Gastroesophageal sphincter (tissue), 3 donors: ENCODE data around the gene SLC6A19.

Experiments
- CTCF ChIP-seq, 4 experiments: fragments of 200-600 bp in 2 of 4; fragments of 450-650 bp in 2 of 4; sonication (generic) in 1 of 4; IDR thresholded peaks; one replicate each; pipeline ENCODE4 v1.5.1; 2017 to 2019; ENCODE audit warnings: antibody characterized with exemption in 4 of 4, mild to moderate bottlenecking in 2 of 4, moderate library complexity in 2 of 4
- EP300 ChIP-seq: sonication (generic); formaldehyde crosslinking; IDR thresholded peaks from one replicate; pipeline ENCODE4 v1.6.1; 2017; ENCODE audit warnings: antibody characterized with exemption, mild to moderate bottlenecking
- POLR2A ChIP-seq, 2 donors: fragments of 450-650 bp; IDR thresholded peaks; one replicate each; pipeline ENCODE4 v1.6.1; 2017; ENCODE audit warnings: antibody characterized with exemption in 2 of 2, mild to moderate bottlenecking in 2 of 2, moderate library complexity in 1 of 2
- POLR2AphosphoS5 ChIP-seq: sonication (generic); formaldehyde crosslinking; IDR thresholded peaks from one replicate; pipeline ENCODE4 v1.6.1; 2017; ENCODE audit warnings: antibody characterized with exemption

GRCh38 chr5:1193591-1193985 lies 7.8 kb upstream of the SLC6A19 start:
- TF ChIP-seq POLR2AphosphoS5, result no peak
- no peak for TF ChIP-seq CTCF (IDR thresholded peaks at IDR 0.05)
- TF ChIP-seq POLR2A (IDR thresholded peaks at IDR 0.05), result no peak
- TF ChIP-seq EP300, result no peak
